HG03280 (cell line): Measurements from ENCODE around the gene PRDM2.
"Not testable (repeated sequence)": the region's sequence is repeated elsewhere in the genome, so short reads cannot be mapped to it uniquely, and the experiment has no call there.

ENCODE experiments used
- ATAC-seq: cut with Tn5 transposase; IDR thresholded peaks from one replicate; pipeline ENCODE4 v1.9.1; 2021; ENCODE audit warnings: mild to moderate bottlenecking, moderate library complexity; ENCODE audit not compliant: unreplicated experiment

Gene PRDM2

DNA sequence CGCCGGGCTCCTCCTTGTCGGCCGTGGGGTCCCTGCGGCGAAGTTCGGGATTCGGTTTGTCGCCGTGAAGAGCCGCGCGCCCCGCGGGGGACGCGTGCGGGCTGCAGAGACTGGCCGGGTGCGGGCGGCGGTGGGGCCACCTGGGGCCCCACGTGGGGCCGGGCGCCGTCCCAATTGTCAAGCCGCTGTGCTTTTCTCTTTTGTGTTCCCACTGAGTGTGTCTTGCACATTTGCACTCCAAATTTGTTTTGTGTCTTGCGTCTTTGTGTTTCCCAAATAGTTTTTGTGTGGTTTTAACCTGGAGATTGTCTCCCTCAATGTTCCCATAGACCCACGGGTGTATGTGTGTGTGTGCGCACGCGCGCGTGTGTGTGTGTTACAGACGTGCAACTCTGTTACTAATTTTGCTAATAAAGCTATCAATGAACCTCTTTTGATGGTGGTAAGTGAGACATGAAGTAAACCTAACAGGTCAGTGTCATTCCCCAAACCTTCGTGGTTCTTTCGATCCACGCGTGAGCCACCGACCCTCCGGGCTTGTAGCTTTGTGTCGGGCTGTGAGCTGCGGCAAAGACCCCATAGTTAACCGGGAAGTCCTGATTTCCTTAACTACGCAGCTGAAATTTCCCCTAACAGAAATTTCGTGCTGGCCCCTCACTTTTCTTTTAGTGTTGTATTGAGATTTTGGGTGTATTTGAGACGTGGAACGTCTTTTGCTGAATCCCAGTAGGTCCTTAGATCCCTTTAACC is 708 bp downstream of the PRDM2 start:
- ATAC-seq: peak; percentile 30

DNA sequence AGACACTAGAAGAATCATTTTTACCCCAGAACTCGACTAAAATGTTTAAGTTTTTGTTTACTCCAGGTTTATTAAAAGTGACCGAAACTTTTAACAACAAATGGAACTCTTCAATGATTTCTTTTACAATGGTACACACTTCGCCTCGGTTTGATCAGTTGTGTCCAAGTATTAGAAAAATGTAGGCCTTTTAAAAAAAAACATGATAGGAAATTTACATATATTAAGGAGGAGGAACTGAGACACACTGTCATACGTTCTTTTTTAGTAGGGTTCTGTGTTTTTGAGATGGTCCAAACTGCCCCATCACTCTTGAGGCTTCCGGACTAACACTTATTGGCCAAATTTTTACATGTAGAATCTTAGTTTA is 1.3 kb downstream of the PRDM2 start:
- ATAC-seq: no peak

DNA sequence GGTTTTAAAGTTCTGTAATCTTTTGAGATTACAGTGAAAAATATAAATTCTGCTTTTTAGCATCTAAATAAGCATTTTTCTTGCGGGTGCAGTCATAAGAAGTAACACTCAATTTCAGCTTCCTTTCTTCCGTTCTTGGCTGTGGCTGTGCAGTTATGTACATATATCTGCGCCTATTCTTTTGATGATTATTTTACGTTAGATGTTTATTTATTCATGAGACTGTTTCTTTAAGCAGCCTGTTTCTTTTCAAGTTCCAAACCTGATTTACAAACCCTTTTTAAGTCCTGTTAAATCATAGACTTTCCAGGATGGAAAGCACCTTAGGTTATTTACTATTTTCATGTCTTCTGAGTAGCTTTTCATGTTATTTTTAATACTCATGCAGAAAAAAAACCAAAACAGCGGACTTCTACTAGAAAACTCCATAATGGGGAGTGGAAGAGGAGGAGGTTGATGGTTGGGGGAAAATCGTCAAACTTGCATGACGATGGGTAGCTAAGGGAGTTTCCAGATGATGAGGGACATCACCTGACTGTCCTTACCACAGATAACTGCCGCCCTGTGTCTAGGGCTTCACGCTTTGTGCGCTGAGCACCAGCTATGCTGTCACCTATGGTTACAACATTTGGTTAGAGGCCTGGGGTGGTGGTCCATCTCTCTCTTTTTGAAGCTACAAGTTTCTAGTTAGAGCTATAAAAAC is 2.6 kb downstream of the PRDM2 start:
- ATAC-seq: peak; percentile 72

DNA sequence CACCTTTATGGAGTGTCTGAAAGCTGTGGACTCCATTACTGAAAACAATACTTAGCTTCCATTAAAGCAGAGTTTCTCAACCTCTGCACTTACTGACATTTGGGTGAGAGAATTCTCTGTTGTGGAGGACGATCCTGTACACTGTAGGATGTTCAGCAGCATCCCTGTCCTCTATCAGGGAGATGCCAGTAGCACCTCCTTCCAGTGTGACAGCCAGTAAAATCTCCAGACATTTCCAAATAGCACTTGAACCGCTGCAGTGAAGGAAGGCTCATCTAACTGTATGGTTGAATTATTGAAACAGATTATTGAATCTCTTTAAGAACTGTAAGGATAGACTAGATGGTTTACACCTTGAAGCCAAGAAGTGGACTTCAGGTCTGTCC is 3.1 kb downstream of the PRDM2 start:
- ATAC-seq: peak; percentile 6

DNA sequence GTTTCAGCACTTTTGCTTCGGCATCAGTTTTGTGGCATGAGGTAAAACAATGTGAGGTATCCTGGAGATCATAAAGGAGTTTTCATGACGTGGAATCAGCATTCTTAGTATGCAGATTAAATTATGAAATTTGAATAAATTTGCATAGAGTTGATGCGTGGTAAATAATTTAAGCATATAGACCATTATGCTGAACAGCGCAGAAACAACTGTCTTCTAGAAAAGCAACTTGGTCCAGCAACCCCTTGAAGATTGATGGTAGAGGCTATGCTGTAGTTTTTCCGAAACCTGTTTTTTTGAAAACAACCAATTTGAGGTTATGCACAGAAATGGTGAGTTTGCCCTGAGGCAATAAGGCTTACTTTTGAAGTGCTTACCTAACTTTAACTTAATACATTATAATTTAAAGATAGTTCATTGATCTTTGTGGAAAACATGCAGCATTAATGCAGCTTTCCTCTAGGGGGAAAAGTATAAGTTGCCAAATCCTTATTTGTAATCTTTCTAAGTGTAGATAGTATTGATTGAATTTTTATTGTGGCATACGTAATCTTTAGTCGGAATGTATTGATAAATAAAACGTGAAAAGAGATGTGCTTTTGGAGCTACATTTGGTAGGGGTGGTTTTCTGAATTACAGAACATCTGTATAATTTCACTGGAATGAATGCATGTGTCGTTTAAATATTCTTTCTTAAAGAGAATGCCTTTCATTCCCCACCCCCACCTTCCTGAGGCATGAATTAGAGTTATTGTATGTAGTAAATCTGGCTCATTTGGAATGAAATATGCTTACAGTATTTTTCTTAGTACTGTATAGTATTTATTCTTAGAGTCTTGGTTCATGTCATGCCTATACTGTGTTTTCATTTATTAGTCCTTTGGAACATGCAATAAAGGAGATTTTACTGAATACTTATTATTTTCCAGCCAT is 3.8 kb downstream of the PRDM2 start:
- ATAC-seq: no peak

DNA sequence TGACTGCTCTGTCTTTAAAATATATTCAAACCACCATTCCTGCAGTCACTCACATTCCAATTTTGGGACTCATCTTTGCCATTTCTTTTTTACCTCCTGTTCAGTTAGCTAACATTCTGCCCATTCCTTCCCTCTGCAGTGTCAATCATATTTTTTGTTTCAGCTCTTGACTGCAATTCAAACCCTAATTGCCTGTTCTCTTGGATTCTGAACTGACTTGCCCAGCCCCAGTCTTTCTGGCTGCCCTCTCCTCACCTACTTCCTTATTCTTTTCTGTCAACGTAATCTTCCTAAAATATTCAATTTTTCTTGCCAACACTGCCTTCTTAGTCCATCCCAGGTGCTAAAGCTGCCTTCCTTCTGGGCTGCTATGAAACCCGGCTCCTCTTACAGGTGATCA is 6.1 kb downstream of the PRDM2 start:
- no peak for ATAC-seq

DNA sequence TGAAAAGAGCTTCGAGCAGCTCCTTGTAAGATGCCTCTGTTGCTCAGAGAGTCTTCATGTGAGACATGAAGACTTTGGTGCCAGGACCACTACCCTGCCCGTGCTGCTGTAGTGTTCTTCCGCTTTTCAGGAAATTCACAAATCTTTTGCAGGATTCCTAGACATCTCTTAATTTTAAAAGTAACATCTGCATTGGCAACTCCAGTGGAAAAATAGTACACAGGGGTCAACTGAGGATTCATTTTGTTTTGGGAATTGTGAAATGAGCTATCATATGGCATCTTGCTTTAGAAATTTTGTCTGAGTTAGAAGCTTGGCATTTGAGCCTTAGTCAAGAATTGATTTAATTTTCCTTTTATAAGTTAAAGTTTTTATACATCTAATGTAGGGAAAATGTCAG is 7.2 kb downstream of the PRDM2 start:
- no peak for ATAC-seq

DNA sequence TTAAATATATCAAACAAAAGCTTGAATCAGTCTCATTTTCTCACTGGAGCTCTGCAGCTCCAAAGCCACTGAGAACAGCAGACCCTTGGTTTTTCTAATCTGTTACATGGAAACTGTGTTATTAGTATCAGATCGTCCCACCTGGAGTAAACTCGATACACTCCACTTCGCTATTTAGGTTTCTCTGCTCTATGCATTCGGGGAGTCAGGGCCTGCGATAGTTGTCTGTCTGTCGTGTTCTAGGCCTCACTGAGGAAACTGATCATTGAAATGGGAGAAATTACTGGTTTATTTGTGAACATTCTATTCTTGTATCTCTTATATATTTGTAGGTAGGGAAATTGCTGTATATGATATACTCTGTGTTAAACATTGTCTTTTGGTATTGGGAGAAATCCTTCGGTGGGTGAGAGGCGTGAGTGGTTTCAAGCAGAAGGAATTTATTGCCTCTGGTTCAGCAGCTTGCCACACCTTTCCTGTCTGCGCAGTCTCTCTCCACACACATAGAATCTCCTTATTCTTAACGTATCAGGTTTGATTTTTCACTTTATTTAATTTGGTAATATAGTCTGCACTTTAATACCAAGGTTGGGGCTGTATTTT is 8.5 kb downstream of the PRDM2 start:
- no peak for ATAC-seq

DNA sequence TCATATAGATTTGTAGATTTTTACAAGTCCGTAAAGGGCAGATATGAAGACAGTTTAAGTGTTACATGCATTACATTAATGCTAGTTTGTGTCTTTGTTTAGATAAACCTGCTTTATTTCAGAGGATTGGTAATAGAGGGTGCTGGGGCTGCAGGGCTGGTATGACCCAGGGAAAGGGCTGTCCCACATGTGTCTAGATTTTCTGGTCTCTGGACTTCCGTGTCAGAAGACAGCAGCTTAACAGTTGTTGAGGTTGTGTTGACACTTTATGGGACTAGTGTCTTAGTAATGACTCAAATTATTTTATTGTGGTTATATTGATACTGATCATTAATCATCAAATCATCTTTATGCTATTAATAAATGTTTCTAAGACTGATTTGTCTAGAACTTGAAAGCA is 10.1 kb downstream of the PRDM2 start:
- no peak for ATAC-seq

DNA sequence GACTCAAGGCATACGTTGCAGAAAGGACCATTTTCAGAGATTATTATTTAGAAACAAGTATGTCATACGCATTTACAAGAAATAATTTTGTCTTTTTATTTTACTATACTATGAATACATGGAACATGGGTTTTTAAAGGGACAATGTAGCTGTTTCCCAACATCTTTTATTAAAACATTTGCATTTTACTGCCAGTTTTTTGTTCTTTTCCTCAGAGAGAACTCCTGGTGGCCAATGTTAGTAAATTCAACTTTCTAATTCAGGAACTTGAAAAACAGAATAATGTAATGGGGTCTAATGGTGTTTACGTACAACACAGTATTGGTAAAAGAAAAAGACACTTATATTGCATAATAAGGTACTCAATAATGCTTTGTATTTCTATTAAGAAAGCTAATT is 14.9 kb downstream of the PRDM2 start:
- ATAC-seq: no peak

DNA sequence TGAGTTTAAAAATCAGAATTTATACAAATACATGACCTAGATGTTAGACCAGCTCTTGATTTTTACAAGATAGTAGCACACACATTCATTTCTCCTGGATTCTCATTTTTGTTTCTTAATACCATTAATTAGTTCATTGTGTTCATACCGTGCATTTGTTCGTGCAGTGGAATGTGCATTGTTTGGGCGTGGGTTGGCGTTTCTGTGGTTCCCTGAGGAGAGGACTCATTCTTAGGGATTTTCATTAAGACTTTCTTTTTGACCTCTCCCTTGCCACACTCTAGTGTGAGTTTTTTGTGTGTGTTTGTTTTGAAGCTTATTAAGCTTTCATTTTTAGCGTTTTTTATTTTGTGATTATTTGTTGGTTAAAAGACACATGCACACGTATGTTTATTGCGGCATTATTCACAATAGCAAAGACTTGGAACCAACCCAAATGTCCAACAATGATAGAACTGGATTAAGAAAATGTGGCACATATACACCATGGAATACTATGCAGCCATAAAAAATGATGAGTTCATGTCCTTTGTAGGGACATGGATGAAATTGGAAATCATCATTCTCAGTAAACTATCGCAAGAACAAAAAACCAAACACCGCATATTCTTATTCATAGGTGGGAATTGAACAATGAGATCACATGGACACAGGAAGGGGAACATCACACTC is 15.8 kb downstream of the PRDM2 start:
- not testable (repeated sequence) for ATAC-seq

DNA sequence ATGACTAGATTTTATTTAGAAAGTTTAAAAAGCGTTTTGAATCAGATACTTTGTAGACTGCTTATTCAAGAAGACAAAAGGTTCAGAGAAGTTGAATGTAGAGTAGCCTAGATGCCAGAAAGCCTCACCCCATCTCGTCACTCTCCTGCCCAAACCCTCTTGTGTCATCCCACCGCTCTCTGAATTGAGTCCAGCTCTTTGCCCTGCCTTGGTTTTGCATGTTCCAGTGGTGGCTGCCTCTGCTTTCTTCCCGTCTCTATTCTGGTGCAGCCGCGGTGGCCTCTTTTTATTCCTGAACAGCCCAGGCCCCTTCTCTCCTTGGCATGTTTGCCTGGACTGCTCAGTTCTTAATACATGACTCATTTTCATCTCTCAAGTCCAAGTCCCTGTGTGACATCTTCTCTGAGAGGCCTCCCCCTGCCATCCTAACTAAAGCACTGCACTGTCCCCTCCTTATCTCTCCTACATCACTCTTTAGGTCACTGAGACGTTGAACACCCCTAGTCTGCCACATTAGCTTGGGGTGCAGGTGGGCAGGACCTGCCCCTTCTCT is 22.9 kb downstream of the PRDM2 start:
- ATAC-seq: no peak

DNA sequence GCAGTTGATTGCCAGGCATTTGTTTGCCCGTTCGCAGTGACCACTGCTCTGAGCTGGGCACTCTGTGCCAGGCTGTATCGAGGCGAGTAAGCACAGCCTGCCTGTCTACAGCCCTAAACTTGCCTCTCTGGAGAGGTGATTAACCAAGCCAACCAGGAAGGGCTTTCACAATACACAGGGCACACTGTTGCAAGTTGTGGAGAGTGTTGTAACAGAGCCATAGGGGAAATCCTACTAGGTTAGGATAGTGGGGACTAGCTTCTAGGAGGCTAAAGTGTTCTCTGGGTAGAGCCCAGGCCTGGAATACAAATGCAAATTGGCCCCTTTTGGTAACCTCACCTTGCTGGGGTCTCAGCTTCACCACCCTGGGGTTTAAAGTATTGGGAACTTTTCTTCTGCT is 23.8 kb downstream of the PRDM2 start:
- ATAC-seq: no peak

DNA sequence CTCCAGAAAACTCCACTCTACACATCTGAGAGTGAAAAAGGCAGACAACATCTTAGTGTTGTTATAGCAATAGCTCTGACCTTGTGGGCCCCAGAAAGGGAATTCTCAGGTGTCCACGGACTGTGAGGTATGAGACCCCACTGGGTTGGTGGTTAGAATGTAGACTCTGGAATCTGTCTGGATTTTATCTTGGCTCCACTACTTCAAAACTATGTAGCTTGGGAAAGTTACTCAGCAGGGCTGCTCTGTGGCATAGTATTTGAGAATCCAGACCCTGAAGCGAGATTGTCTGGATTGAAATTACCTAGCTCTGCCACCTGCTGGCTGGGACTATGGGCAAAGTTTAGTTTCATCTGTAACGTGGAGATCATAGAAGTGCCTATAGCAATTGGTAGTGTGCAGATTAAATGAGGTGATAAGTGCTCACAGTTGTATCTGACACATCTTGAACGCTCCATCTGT is 25.8 kb downstream of the PRDM2 start:
- ATAC-seq: no peak

DNA sequence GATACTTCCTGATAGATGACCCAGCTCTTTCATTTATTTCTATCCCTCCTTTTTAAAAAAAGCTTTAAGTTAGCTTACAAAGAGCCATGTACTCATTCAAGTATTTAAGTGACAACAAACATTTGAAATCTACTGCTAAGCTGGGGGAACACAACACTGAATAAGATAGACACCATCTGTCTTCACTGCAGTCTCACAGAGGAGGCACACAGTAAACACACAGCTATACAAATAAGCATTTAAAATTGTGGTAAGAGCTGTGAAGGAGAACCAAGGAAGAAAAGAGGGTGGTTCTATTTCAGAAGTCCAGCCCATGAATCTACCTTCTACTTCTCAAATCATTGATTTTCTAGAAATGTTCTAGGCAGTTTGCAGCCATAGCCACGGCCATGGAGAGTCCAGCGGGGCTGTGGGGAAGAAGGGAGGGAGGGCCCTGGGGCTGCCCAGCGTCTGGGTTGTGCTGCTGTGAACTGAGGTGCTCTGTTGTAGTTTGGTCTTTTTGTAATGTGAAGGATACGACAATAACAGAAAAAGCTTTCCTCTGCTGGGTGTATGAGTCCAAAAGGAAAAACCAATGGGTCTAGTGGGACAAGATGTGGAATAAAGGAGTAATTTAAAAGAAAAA is 28.2 kb downstream of the PRDM2 start:
- ATAC-seq: no peak

DNA sequence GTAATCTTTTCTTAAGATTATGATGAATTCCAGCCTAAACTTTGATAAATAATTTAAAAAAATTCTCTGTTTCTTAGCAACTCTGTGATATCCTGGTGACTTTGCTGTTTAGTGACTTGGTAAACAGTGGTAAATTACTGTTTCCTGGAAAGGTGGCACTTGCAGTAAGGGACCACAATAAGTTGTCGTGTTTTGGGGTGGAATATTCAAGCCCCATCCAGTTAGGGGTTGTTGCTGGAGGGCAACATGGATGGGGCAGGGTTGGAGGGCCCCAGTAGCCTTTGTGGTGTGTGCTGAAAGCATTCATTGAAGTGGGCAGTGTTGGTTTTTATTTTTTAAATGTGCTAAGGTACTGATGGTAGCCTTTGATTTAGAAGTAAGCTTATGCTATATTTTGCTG is 30.3 kb downstream of the PRDM2 start:
- ATAC-seq: peak; percentile 6

DNA sequence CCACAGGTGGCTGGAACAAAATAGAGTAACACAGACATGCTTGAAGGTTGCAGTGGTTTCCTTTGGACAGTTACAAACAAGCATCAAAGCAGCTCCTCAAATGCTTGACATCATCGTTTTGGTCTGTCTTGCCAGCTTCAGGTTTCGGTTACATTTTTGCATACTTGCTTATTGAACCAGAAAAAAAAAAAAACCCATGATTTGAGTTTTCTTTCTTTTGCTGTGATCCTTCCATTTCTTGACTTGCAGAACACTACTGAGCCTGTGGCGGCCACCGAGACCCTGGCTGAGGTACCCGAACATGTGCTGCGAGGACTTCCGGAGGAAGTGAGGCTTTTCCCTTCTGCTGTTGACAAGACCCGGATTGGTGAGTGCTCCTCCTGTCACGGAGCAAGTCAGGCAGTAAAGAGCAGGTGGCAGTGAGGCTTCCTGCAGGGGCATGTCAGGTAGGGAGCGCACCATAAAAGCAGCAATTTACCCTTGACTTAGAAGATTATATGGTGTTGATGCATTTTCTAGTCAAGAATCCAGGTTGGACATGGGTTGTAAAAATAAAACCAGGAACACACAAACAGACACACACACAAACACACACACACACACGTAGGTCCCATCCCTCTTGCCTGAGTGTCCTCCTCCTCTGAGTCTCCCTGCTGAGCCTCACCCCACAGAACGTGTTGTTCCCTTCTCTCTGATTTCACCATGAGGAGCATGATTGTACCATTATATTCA is 30.9 kb downstream of the PRDM2 start:
- ATAC-seq: peak; percentile 93

DNA sequence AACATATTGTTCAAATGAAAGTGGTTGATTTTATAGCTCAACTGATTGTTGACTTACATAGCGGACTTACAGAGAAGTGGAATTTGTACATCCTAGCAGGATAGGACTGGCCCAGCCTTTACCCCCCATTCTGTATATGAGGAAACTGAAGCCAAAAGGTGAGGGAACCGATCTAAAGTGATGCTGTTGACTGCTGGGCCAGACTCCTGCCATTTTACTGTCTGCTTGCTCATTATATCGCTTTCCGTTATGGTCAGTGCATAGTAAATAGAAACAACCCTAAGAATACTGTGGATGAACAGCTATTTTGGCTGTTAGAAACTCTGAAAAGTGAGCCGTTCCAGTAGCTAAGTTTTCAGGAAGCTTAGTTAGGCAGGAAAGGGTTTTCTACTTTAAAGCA is 31.9 kb downstream of the PRDM2 start:
- no peak for ATAC-seq

DNA sequence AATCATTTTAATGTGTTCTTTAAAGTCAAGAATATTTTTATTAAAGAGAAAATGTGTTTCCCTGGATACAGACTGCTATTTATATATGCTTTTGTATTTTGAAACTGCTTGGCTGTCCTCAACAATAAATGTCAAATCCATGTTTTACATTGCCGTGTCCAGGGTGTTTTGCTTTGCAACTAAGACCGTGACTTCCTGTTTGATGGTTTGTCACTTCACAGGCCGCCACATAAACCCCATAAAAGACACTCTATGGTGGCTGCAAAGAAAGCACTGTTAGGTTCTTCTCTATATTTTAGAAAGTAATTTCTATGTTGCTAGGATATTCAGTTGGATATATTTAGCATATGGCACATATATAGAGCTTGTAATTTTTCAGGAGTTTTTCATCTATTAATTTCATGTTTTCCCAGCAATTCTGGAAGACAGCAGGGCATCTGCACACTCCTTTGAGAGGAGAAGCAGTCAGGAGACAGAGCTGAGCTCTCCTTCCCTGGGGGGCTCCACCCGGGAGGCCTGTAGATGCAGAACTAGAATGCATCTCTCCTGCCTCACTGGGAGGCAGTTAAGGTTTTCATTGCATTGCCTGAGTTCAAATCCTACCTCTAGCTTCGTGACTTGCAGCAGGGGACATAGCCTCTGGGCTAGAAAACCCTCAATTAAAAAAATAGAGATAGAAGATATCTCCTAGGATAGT is 33.1 kb downstream of the PRDM2 start:
- ATAC-seq: no peak
